NOMO-1 treated with DMSO at 0.1 percent for 48 hours (cell line): ENCODE data around the gene POLR2L.

Experiments used
- DNase-seq: peaks from one replicate; lab custom pipeline; 2025; ENCODE audit not compliant: unreplicated experiment; lab: John Stamatoyannopoulos, UW

POLR2L gene

DNA sequence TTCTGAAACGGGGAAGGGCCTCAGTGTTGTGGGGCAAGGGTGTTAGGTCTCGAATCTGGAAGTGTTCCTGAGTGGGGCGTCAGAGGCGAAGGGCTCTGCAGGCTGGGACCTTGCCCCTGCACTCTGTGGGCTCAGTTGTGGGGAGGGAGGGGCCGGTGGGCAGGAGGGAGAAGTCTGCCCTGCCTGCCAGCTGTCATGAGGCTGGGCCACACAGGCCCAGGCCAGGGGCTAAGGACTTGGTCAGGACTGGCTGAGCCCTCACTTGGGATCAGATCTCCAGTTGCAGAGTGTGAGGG, 14.5 kb downstream of the POLR2L start, which contains the start of gene CRACR2B:
Gene CRACR2B, plus strand, starts transcription at position 23 of the 296 bp plus-strand sequence. CDS start 689 bp downstream, outside the sequence.
- no peak for DNase-seq

DNA sequence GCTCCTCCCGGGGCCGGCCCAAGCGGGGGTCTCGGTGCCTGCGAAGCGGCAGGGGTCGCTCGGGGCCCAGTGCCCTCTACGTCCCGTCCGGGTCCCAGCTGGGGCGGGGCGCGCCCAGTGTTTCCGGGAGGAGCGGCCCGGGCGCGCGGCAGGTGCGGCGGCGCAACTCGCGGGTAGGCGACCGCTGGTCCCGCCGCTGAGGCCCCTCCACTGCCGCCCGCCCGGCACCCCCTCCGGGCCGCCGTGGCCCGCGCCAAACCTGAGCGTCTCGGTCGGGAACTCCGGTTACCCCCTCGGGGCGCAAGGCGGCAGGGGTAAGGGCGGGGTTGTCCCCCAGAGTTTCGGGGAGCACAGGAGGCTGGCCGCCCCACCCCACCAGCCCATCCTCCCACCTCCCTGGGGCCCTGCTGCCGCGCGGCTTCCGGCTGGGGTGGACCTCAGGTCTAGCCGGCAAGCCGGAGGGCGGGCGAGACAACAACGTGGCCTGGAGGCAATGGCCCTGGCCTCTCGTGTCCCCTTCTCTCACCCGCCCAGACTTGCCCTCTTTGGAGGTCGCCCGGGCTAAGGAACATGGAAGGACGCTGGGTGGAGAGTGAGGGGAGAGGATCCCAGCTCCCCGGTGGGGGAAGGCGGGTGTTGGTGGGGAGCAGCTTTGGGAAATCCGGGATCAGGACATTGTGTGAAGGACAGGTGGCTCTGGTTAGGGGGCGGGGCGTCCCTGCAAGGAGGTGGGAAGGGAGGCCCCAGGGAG, 15.0 kb downstream of the POLR2L start:
- no peak for DNase-seq

DNA sequence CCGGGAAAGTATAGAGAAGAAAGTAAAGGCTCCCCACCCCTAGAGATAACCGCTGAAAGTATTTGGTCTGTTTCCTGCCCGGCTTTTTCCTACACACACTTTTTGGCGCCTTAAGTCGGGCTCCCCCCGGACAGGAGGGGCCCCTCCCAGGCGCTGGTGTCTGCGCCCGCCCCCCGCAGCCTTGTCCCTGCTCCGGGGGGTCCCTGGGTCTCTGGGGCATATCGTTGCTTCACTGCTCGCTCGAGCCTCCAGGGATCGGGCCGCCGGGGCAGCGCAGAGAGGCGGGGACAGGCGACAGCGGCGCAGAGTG, 15.5 kb downstream of the POLR2L start:
- DNase-seq, result no peak

GRCh38 chr11:826227-826621, 16.1 kb downstream of the POLR2L start:
- DNase-seq, result no peak

DNA sequence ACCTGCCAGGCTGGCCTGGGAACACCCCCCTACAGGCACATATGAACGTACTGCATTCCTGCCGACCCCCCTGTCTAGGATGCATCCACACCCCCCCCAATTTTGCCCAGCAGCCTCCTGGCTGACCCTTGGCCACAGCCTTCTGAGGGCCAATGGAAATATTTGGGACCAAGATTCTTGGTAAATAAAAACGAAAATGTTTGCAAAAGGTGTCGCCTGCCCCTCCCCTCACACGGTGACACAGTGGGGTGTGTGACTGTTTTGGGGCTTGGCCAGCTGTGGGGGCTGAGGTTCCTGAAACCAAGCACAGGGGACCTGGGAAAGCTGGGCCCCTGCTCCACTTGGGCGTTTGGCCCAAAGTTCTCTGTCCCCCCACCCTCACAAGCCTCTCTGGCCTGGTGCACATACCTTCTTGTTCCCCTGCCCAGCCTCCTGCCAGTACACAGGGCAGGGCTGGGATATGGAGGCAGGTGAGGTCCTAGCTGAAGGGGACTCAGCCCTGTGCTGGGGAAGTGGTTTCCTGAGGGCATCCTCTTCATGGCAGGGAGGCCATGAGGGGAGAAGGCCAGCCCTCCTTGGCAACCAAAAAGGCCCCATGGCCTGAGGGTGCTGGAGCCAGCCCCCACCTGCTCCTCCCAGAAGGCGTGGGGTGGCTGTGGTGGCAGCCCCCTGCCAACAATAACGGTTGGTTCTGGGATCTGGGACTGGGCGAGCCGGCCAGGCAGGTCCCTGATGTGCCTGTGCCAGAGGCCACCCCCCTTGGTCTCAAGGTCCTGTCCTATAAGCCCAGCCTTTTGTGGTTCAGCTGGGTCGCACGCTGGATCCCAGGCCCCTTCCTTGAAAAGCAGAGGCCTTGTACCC, 16.7 kb downstream of the POLR2L start:
- no peak for DNase-seq

DNA sequence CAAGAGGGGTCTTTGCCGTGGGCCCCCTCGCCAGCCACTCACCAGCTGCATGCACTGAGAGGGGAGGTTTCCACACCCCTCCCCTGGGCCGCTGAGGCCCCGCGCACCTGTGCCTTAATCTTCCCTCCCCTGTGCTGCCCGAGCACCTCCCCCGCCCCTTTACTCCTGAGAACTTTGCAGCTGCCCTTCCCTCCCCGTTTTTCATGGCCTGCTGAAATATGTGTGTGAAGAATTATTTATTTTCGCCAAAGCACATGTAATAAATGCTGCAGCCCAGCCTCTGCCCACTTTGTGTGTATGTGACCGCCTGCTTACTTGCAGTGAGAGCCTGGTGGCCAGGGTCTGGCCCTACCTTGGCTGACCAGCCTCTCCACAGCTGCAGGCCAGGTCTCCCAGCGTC, 17.4 kb downstream of the POLR2L start:
- DNase-seq, result no peak

DNA sequence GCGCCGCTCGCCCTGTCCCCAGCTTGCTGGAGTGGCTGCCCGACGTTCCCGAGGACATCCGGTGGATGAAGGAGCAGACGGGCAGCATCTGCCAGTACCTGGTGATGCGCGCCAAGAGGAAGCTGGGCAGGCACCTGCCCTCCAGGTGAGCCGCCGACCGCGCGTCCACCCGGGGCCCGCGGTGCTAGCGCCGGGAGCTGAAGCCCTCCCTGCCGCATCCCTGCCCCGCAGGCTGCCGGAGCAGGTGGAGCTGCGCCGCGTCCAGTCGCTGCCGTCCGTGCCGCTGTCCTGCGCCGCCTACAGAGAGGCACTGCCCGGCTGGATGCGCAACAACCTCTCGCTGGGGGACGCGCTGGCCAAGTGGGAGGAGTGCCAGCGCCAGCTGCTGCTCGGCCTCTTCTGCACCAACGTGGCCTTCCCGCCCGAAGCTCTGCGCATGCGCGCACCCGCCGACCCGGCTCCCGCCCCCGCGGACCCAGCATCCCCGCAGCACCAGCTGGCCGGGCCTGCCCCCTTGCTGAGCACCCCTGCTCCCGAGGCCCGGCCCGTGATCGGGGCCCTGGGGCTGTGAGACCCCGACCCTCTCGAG, 17.9 kb downstream of the POLR2L start:
- DNase-seq, result no peak

DNA sequence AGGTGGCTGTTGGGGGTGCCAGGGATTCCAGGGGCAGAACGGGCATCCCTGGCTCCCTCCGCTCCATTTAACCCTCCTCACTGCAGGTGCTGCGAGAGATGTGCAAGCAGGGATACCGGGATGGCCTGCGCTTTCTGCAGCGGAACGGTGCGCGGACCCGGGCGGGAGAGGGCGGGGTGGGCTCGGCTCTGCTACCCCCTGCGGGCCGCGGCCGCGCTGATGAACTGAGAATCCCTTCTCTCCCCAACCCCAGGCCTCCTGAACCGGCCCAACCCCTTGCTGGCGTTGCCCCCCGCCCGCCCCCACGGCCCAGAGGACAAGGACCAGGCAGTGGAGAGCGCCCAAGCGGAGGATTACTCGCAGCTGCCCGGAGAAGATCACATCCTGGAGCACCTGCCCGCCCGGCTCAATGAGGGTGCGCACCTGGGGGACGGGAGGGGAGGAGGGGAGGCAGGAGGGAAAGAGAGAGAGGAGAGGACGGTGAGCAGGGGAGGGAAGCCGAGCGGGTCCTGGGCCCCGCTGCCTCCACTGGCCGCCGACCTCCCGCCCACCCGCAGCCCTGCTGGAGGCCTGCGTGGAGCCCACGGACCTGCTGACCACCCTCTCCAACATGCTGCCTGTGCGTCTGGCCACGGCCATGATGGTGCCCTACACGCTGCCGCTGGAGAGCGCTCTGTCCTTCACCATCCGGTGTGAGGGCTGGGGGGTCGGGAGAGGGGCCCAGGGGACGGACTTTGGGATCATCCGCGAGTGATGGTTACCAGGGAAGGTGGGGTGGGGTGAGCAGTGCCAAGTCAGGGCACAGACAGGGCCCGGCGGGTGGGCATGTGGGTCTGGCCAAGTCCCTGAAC, 18.7 kb downstream of the POLR2L start:
- DNase-seq, result no peak

GRCh38 chr11:821512-822371, 20.6 kb downstream of the POLR2L start:
- DNase-seq, result peak; percentile 46

DNA sequence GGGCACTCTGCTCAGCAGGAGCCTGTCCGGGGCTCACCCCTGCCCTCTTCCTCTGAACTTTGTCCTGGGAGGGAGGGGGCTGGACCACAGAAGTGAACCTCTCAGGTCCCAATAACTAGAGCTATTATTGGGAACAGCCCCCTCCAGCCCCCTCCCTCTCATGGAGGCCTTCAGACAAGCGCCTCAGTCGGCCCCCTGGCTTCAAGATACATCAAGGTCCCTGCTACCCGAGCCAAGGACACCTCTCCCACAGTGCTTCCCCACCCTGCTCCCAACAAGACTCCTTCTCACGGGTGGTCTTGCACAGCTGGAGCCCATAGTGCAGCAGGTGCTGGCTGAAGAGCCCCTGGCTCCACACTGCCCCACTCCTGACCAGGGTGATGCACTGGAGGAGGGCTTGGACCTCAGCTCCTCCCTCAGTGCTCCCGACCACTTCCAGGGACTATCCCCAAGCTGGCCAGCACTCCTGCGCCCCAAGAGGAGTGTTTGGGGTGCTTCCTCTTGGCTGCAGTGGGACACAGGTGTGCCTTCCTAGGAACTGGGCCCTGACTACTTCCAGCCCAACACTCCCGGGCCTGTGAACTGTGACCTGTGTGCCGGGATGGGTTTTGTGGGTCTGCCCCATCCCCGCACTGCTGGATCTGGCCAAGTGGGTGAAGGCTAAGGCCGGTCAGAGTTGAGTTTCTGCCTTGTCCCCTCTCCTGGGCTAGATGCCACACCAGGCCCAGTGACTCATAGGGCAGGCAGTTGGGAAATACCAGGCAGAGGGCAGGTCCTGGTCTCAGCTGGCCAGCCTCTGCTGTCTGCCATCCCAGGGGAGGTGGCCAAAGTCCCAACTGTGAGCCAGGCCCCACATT, 21.4 kb downstream of the POLR2L start:
- peak; percentile 25 for DNase-seq

- peak; percentile 92 for DNase-seq
Observed at GRCh38 chr11:819943-820649, 22.2 kb downstream of the POLR2L start.

- peak; percentile 88 for DNase-seq
Observed at GRCh38 chr11:819129-819931, 23.0 kb downstream of the POLR2L start.

DNA sequence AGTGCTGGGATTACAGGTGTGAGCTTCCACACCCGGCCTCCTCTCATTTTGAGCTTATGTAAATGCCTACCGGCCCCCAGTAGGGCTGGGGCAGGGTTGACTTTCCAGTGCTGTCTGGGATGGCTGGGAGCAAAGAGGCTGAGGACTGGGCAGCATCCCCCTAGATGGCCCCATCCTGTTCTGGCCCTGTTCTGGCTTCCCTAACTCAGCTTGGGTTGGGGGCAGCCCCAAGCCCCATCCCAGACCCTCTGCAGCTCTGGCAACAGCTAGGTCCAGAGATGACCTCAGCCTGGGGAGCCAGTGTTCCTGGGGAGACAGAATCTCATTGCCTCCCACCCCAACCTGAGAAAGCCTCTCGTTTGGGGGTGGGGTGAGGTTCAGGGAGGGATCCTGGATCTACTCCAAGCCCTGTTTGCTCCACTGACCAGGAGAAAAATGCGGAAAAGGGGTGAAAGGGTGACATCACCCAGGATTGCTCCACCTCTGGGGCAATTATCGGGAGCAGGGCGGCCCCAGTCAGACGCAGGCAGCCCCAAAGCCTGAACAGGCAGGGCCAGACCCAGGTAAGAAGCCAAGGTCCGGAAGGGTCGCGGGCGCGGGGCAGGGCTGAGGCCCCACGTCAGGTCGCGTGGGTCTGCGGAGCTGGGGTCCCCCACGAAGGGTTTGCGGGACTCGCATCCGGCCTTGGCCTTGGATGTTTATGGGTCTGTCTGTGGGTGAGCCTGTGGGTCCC, 23.8 kb downstream of the POLR2L start, which contains the start of gene PNPLA2:
Gene PNPLA2, plus strand, starts transcription at position 519 of the 733 bp plus-strand sequence. CDS start 805 bp downstream, outside the sequence.
- DNase-seq, result no peak

- no peak for DNase-seq
Observed at GRCh38 chr11:816433-816779, 25.9 kb downstream of the POLR2L start.

- DNase-seq, result no peak
Observed at GRCh38 chr11:815675-816432, 26.5 kb downstream of the POLR2L start.

DNA sequence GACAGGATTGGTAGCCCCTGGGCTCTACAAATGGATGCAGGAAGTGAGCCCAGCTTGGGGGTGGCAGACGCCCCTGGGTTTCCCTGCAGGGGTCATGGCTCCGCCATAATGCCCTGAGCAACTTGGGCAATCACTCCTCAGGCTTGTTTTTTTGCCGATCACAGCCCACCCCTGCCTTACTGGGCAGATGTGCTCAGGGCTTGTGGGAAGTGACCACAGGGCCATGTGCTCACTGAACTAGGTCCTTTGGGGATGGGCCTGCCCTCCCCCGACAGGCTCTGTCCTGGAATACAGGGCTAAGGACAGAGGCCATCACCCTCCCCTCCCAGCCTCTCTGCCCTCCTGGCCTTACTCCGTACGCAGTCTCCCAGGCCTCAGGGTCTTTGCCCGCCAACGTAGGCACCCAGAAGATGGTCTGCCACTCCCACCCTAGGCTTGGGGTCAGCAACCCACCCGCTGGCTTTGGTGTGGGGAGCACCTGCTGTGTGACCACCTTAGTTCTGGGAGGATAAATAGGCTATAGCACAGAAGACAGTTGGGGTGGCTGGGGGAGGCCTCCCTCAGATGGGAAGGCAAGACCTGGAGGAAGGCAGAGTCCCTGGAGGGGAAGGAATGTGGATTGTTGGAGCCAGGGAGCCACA, 28.8 kb downstream of the POLR2L start:
- DNase-seq, result no peak
